Psoas muscle (tissue), 8 donors: ENCODE measurements around the gene HMCN2. TPM values are rescaled to one million over a fixed set of nuclear protein-coding genes. Genes with fewer than 3 reads are reported as not detected.

Experiments used
- ATAC-seq, 4 donors: fragments of 200-7000 bp; cut with Tn5 transposase; one replicate each; pipeline ENCODE4 v1.9.1; 2020; ENCODE audit warnings: moderate library complexity in 3 of 4, mild to moderate bottlenecking in 2 of 4
- DNase-seq, 2 donors: peaks; one replicate each; pipeline ENCODE4 v3.0.0-alpha.2; 2020
- H3K27ac ChIP-seq: fragments of 200-600 bp; one replicate; pipeline ENCODE4 v1.8.0; 2022
- H3K27me3 ChIP-seq, 3 donors: fragments of 200-600 bp in 1 of 3; one replicate each; pipeline versions ENCODE4 v1.6.1 to v1.8.0; 2013 to 2022; ENCODE audit warnings: low read length in 2 of 3, mild to moderate bottlenecking in 2 of 3, moderate library complexity in 1 of 3; ENCODE audit not compliant: insufficient read depth in 3 of 3
- H3K36me3 ChIP-seq, 2 donors: fragments of 200-600 bp in 1 of 2; one replicate each; pipeline versions ENCODE4 v1.6.1 to v1.8.0; 2013 to 2022; ENCODE audit warnings: low read depth in 1 of 2, mild to moderate bottlenecking in 1 of 2, moderate library complexity in 1 of 2; ENCODE audit not compliant: insufficient read depth in 1 of 2
- H3K4me1 ChIP-seq: fragments of 200-600 bp; one replicate; pipeline ENCODE4 v1.8.0; 2022
- H3K4me3 ChIP-seq: fragments of 200-600 bp; one replicate; pipeline ENCODE4 v1.8.0; 2022; ENCODE audit warnings: mild to moderate bottlenecking
- H3K9me3 ChIP-seq: fragments of 200-600 bp; one replicate; pipeline ENCODE4 v1.8.0; 2022
- WGBS, 3 donors: extraction: QIAGEN DNeasy Blood & Tissue Kit; methylation state at CpG; one replicate each; pipeline versions ENCODE4 v1.1.6 to v1.1.7; 2013; 5-methylcytosine and 5-hydroxymethylcytosine counted together
- intact Hi-C, 2 donors: fragments of 100-400 bp; cut with DNase I; formaldehyde crosslinking; loops; one replicate each; pipeline versions ENCODE4 v1.11.0 to v1.14.2; 2022
- polyA plus RNA-seq, 3 donors: library from polyadenylated mRNA; stranded (reverse); fragments of 200-250 nt; gene quantifications; one replicate each; pipeline ENCODE4 v1.2.3, GENCODE V29; 2013
- total RNA-seq, 4 donors: library from RNA; stranded (reverse); fragmentation: NEBNext Ultra II Directional in 2 of 4; extraction: Animal tissue kit (Norgen Biotek cat#: 25700) in 2 of 4; gene quantifications; one replicate each; pipeline versions ENCODE4 v1.2.1 to v1.2.4, GENCODE V29; 2021 to 2023
- TF ChIP-seq, protein P1 (sequence below): fragments of 200-600 bp; IDR thresholded peaks from one replicate; pipeline ENCODE4 v1.8.0; 2022; ENCODE audit warnings: antibody characterized with exemption
- donor health status: healthy with polysubstance abuse.
- donor health status: DM: no; HTN: no; CAD: no; lungs with moderate emphysema.
- donor health status: Bipolar disorder and iron deficiency.
- donor health status: healthy.
- donor health status: DM: yes; HTN: yes; CAD: no.
- donor health status: DM: no; HTN: no; CAD: no.
- donor health status: DM: no; HTN: no; CAD: no.
- donor health status: DM: yes; HTN: yes; CAD: no.

Gene HMCN2
- total and polyA plus RNA-seq, 7 donors: 3.6 to 13.2 (median 6.7) TPM

DNA sequence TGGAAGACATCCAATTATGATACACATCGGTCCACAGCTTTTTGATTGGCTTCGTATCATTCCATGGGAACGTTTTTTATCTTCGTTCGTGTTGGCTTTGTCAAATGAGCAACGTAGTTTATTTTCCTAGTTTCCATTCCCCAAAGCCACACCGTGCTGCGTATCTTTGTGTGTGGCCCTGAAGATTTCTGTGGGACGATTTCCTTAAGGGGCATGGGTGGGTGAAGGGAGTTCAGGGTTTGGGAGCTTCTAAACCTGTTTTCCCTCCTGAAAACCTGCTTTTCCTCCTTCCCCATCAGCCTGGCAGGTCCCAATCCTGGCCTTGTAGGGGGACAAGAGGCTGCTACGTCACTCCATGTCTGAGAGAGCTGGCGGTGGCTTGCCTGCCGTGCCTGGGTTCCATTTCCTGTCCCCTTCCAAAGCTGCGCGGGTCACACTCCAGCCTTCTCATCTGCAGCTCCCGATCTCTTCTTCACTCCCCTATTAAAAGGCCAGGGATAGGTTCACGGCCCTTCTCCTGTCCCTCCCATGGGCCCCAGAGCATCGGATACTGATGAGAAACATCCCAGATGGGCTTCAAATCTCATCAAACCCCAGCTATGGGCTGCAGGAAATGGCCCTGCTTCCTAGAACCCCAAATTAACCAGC, 155.7 kb downstream of the HMCN2 start:
- TF ChIP-seq, protein P1, sequence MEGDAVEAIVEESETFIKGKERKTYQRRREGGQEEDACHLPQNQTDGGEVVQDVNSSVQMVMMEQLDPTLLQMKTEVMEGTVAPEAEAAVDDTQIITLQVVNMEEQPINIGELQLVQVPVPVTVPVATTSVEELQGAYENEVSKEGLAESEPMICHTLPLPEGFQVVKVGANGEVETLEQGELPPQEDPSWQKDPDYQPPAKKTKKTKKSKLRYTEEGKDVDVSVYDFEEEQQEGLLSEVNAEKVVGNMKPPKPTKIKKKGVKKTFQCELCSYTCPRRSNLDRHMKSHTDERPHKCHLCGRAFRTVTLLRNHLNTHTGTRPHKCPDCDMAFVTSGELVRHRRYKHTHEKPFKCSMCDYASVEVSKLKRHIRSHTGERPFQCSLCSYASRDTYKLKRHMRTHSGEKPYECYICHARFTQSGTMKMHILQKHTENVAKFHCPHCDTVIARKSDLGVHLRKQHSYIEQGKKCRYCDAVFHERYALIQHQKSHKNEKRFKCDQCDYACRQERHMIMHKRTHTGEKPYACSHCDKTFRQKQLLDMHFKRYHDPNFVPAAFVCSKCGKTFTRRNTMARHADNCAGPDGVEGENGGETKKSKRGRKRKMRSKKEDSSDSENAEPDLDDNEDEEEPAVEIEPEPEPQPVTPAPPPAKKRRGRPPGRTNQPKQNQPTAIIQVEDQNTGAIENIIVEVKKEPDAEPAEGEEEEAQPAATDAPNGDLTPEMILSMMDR: no peak
- 40 to 58% (median 44%) methylated on average over 17 of the region's 17 CpGs for WGBS, 3 donors
- H3K36me3 ChIP-seq: no peaks in the 10 kb centered on the region
- H3K4me1 ChIP-seq: no peaks in the 10 kb centered on the region
- H3K4me3 ChIP-seq: no peak overlapping the region
- no peak for ATAC-seq
- no peak overlapping the region for H3K27ac ChIP-seq
- intact Hi-C loops: no loop called here
- H3K9me3 ChIP-seq: no peaks in the 10 kb centered on the region
- DNase-seq: no peak
- peaks cover 0 to 25% (median 0%) of the 10 kb centered on the region in 3 donors for H3K27me3 ChIP-seq

DNA sequence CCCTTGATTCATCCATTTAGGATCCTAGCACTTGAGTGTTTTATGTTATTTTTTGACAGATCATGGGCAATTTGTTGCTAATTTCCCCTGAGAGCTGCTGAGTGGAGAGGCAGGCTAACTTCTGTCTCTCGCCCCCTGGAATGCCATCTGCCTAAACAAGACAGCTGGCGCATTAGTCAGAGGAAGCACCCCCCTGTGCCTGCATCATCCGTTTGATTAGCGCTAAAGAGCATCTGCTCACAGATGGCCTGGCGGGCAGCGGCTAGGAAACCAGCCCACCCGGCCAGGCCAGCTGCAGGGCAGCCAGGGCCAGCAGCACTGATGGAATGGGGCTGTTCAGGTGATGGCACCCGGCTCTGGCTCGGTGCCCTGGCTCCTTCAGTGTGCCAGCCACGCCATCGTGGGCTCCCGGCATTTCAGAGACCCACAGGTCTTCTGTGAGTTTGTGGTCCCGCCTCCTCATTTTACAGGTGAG, 156.3 kb downstream of the HMCN2 start:
- TF ChIP-seq, protein P1: no peak

DNA sequence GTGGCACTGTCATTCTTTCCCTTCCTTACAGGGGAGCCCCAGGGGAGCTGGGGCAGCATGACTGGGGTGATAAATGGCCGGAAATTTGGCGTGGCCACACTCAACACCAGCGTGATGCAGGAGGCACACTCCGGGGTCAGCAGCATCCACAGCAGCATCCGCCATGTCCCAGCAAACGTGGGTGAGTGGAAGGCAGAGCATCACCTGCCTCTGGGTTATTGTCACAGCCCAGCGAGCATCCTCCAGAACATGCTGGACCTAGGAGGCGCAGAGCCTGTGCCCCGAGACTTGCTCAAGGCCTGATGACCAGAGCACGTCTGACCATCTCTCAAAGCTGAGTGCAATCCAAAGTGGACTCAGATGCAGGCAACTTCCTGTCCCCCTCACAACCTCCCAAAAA, 157.0 kb downstream of the HMCN2 start:
- no peak for ATAC-seq
- WGBS, 3 donors: 52 to 63% (median 59%) methylated on average over 10 of the region's 10 CpGs

More for the DNA sequence above, 156.3 kb downstream of the HMCN2 start:
- Histone ChIP-seq H3K27ac (no peak overlapping the region), H3K4me3 (no peak overlapping the region), H3K9me3 (no peaks in the 10 kb centered on the region), H3K36me3 (no peaks in the 10 kb centered on the region), H3K4me1 (no peaks in the 10 kb centered on the region), H3K27me3 (peaks cover 0 to 26% (median 0%) of the 10 kb centered on the region in 3 donors)
- 29 to 40% (median 30%) methylated on average over 13 of the region's 13 CpGs for WGBS, 3 donors
- no peak for ATAC-seq
- intact Hi-C loops: no loop called here
- no peak for DNase-seq

DNA sequence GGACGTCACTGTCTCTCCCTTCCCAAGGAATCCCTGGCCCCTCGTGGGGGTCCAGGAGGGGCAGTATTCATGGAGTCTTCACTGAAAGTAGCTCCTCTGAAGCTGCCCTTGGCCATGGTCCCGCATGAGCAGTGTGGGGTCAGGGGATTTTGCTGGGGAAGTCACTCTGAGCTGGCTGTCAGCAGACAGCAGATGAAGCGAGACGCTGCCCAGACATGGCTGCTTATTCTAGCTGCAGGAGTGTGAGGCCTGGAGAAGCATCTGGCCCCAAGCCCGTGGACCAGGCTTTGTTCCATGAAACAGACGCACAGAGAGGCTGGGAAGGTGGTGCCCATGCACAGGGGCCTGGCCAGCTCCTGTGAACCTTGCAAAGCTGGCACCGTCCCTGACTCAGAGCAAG, 157.7 kb downstream of the HMCN2 start:
- 28 to 44% (median 36%) methylated on average over 8 of the region's 8 CpGs for WGBS, 3 donors
- no peak overlapping the region for H3K27ac ChIP-seq
- no peaks in the 10 kb centered on the region for H3K36me3 ChIP-seq
- H3K27me3 ChIP-seq: peaks cover 0 to 32% (median 0%) of the 10 kb centered on the region in 3 donors
- no peak for DNase-seq
- H3K9me3 ChIP-seq: no peaks in the 10 kb centered on the region
- no peaks in the 10 kb centered on the region for H3K4me1 ChIP-seq
- intact Hi-C loops: no loop called here
- no peak for ATAC-seq
- H3K4me3 ChIP-seq: no peak overlapping the region
- TF ChIP-seq, protein P1: no peak

More for the DNA sequence above, 157.0 kb downstream of the HMCN2 start:
- Histone ChIP-seq H3K4me1 (no peaks in the 10 kb centered on the region), H3K36me3 (no peaks in the 10 kb centered on the region), H3K9me3 (no peaks in the 10 kb centered on the region), H3K27ac (no peak overlapping the region), H3K4me3 (no peak overlapping the region), H3K27me3 (peaks cover 0 to 32% (median 0%) of the 10 kb centered on the region in 3 donors)
- TF ChIP-seq, protein P1: no peak
- intact Hi-C loops: no loop called here
- DNase-seq: no peak
